ENCODE measurements around the gene RNASE11. TPM values are rescaled to one million over a fixed set of nuclear protein-coding genes. Genes with fewer than 3 reads are reported as not detected.

RNASE11 gene
- total RNA-seq, 2 experiments from 2014 or later: not detected

- peak; percentile 58 for DNase-seq (ENCODE audit: low spot score)
- H4K20me1 ChIP-seq (ENCODE audit: insufficient read depth, low read length): no peaks in the 10 kb centered on the region
- H3K9me3 ChIP-seq (ENCODE audit: low read length): no peaks in the 10 kb centered on the region
- H3K4me1 ChIP-seq (ENCODE audit: insufficient read depth, low read length, poor library complexity, severe bottlenecking): peaks cover 47% of the 10 kb centered on the region
- no peak overlapping the region for H2AFZ ChIP-seq (ENCODE audit: low read length)
- CTCF ChIA-PET (ENCODE audit: unreplicated experiment): interaction anchor here (1.4 kb wide), 1 partner anchor 72 kb away, joined by 4 read pairs; the partner anchor contains the start of gene RNASE4
- no TSS peak for BruUV-seq (replicated peaks)
- TF ChIP-seq EZH2phosphoT487 (IDR thresholded peaks at IDR 0.05; ENCODE audit: borderline replicate concordance, low read depth, low read length) (no peak), CTCF (conservative IDR thresholded peaks at IDR 0.05; ENCODE audit: low read length) (no peak)
- no peaks in the 10 kb centered on the region for H3K9me2 ChIP-seq (ENCODE audit: insufficient read depth, low read length)
- peak overlapping the region; percentile 88 for H3K4me2 ChIP-seq (ENCODE audit: low read length)
- POLR2A ChIA-PET: interaction anchor here (1.6 kb wide), 1 partner anchor 70 kb away, joined by 5 read pairs; no protein-coding TSS in a partner anchor
- H3K36me3 ChIP-seq (ENCODE audit: insufficient read depth, low read length): no peaks in the 10 kb centered on the region
- intact Hi-C loops (cut with micrococcal nuclease; ENCODE audit: unreplicated experiment): loop anchor here (2.0 to 5.0 kb wide), 2 partner anchors 140 to 308 kb away; partner anchors contain the start of gene TTC5
- H3K27ac ChIP-seq (ENCODE audit: low read depth, low read length, poor library complexity, severe bottlenecking): peak overlapping the region; percentile 9
- no peaks in the 10 kb centered on the region for H3K79me2 ChIP-seq (ENCODE audit: insufficient read depth, low read depth, low read length)
- H3K4me3 ChIP-seq (ENCODE audit: low read depth, low read length, poor library complexity, severe bottlenecking): peak overlapping the region; percentile 72
These were observed 24.6 kb upstream of the RNASE11 start for GRCh38 chr14:20612403-20612802.

- Histone ChIP-seq H3K27ac (ENCODE audit: low read depth, low read length, poor library complexity, severe bottlenecking) (no peak overlapping the region), H3K4me1 (ENCODE audit: insufficient read depth, low read length, poor library complexity, severe bottlenecking) (peaks cover 47% of the 10 kb centered on the region), H4K20me1 (ENCODE audit: insufficient read depth, low read length) (no peaks in the 10 kb centered on the region), H3K9me3 (ENCODE audit: low read length) (no peaks in the 10 kb centered on the region), H3K4me3 (ENCODE audit: low read depth, low read length, poor library complexity, severe bottlenecking) (no peak overlapping the region), H2AFZ (ENCODE audit: low read length) (no peak overlapping the region), H3K79me2 (ENCODE audit: insufficient read depth, low read depth, low read length) (no peaks in the 10 kb centered on the region), H3K9me2 (ENCODE audit: insufficient read depth, low read length) (no peaks in the 10 kb centered on the region), H3K4me2 (ENCODE audit: low read length) (peak overlapping the region; percentile 4; the same call in 1 of the 2 replicates), H3K36me3 (ENCODE audit: insufficient read depth, low read length) (no peaks in the 10 kb centered on the region)
- no TSS peak for BruUV-seq (replicated peaks)
- CTCF ChIA-PET (ENCODE audit: unreplicated experiment): no interaction called here
- intact Hi-C loops (cut with micrococcal nuclease; ENCODE audit: unreplicated experiment): loop anchor here (5.0 kb wide), 1 partner anchor 139 kb away; no protein-coding TSS in a partner anchor
- POLR2A ChIA-PET: interaction anchor here (0.6 to 1.6 kb wide), 2 partner anchors 278 to 866 kb away, joined by 3 to 5 read pairs; partner anchors contain the start of gene CCNB1IP1
- no peak for DNase-seq (ENCODE audit: low spot score)
- TF ChIP-seq CTCF (conservative IDR thresholded peaks at IDR 0.05; ENCODE audit: low read length): no peak
- no peak for TF ChIP-seq EZH2phosphoT487 (IDR thresholded peaks at IDR 0.05; ENCODE audit: borderline replicate concordance, low read depth, low read length)
These were observed 23.5 kb upstream of the RNASE11 start for GRCh38 chr14:20611277-20611676.
